PFSK-1 (cell line): ENCODE measurements around the gene ANAPC13.

Source experiments
- FOXP2 ChIP-seq: optimal IDR thresholded peaks from 2 replicates; pipeline ENCODE3; 2011; ENCODE audit warnings: borderline replicate concordance, control low read depth, inconsistent platforms; ENCODE audit not compliant: insufficient read depth; ENCODE audit errors: extremely low read length, extremely low read depth
- POLR2AphosphoS5 ChIP-seq: IDR thresholded peaks from 2 replicates; pipeline ENCODE4 v1.6.1; 2012; ENCODE audit warnings: low read depth, mild to moderate bottlenecking, control low read depth, low read length, moderate library complexity
- REST ChIP-seq, 2 experiments: IDR thresholded peaks; 2 replicates each; pipeline versions ENCODE4 v1.6.1 to v1.8.0; 2011 to 2012; ENCODE audit warnings: low read depth in 2 of 2, low read length in 2 of 2, control low read depth in 1 of 2, inconsistent platforms in 1 of 2, mild to moderate bottlenecking in 1 of 2, moderate library complexity in 1 of 2; ENCODE audit not compliant: insufficient read depth in 1 of 2
- SIN3A ChIP-seq: IDR thresholded peaks from 2 replicates; pipeline ENCODE4 v1.6.1; 2012; ENCODE audit warnings: mild to moderate bottlenecking, low read length, moderate library complexity, borderline replicate concordance; ENCODE audit not compliant: insufficient read depth
- TAF1 ChIP-seq: IDR thresholded peaks from 2 replicates; pipeline ENCODE4 v1.6.1; 2012; ENCODE audit warnings: low read length, control low read depth, borderline replicate concordance; ENCODE audit not compliant: insufficient read depth

Gene ANAPC13

DNA sequence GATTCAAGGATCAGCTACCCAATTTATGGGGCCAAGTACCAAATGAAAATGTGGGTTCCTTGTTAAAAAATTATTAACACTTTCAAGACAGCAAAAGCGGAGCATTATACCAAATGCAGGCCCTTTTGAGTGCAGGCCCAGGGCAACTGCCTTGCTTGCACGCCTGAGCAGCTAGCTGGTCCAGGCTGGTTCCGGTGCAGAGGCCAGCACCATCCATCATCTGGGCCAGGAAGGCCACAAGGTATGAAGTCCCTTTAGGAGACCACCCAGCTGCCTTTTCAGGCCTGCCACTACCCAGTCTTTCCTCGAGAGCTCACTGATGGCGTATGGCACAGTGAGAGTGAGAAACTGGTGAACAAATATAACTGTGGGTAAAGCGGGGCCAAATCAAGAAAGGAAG lies 13.0 kb downstream of the ANAPC13 start:
- TF ChIP-seq REST (IDR thresholded peaks at IDR 0.05; ENCODE audit: insufficient read depth in 1 of 2, low read depth in 2 of 2, low read length in 2 of 2), result no peak
- no peak for TF ChIP-seq SIN3A
- TF ChIP-seq TAF1, result no peak
- TF ChIP-seq FOXP2, result no peak
- TF ChIP-seq POLR2AphosphoS5, result no peak

DNA sequence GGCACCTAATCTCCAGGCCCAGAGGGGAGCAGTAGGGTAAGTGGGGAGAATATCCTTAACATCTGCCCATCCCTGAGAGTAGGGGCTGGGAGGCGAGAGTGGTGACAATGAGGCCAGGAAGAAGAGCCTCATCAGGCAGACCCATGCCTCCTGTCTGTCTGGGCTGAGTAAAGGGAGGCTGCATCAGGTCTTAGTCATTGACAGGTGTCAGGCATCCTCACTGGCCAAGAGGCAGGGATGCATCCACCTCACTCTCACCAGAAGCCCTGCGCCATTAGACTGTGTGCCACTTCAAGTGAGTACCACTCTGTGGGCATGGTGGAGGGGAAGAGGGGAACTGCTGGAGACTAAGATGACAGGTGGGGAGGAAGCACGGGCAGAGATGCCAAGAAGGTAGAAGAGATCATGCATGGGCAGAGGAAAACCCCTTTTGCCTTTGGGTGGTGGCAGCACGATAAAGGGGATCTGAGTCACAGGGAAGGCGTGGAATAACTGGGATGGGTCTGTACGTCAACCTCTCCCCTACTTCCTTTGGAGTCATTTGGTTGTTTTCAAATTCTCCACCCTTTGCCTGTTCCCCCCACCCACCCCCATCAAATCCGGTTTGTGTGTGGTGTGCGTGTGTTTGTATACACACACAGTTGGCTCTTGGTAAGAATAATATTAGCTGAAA lies 14.1 kb downstream of the ANAPC13 start:
- TF ChIP-seq FOXP2 (no peak), REST (IDR thresholded peaks at IDR 0.05; ENCODE audit: insufficient read depth in 1 of 2, low read depth in 2 of 2, low read length in 2 of 2) (no peak), POLR2AphosphoS5 (no peak), TAF1 (no peak), SIN3A (no peak)

- TF ChIP-seq SIN3A (no peak), REST (IDR thresholded peaks at IDR 0.05; ENCODE audit: insufficient read depth in 1 of 2, low read depth in 2 of 2, low read length in 2 of 2) (no peak), POLR2AphosphoS5 (no peak), FOXP2 (no peak), TAF1 (no peak)
Measured at GRCh38 chr3:134468519-134468918, 17.3 kb downstream of the ANAPC13 start.

GRCh38 chr3:134466331-134466730 lies 19.5 kb downstream of the ANAPC13 start:
- TF ChIP-seq TAF1 (no peak), POLR2AphosphoS5 (no peak), REST (IDR thresholded peaks at IDR 0.05; ENCODE audit: insufficient read depth in 1 of 2, low read depth in 2 of 2, low read length in 2 of 2) (no peak), SIN3A (no peak), FOXP2 (no peak)

- TF ChIP-seq POLR2AphosphoS5 (no peak), SIN3A (no peak)
Measured at GRCh38 chr3:134464689-134465365, 21.0 kb downstream of the ANAPC13 start.
